Neural progenitor cell (in vitro differentiated cells): ENCODE data around the gene PKP2. TPM values are rescaled to one million over a fixed set of nuclear protein-coding genes. Genes with fewer than 3 reads are reported as not detected.

ENCODE experiments used
- DNase-seq: peaks from one replicate; pipeline ENCODE4 v3.0.0-alpha.2; 2016; ENCODE audit warnings: low spot score
- H2AFZ ChIP-seq: fragments of 200-600 bp; sonication (generic); replicated peaks from 2 replicates; pipeline ENCODE4 v1.6.1; 2016; ENCODE audit warnings: antibody characterized with exemption
- H3F3A ChIP-seq: fragments of 200-600 bp; sonication (generic); 2 replicates; pipeline ENCODE4 v1.6.1; 2016; ENCODE audit warnings: antibody characterized with exemption, low read depth
- H3K27ac ChIP-seq: fragments of 200-600 bp; sonication (generic); 2 replicates; pipeline ENCODE4 v1.5.1; 2016; ENCODE audit warnings: mild to moderate bottlenecking
- H3K27me3 ChIP-seq: fragments of 200-600 bp; sonication (generic); 2 replicates; pipeline ENCODE4 v1.6.1; 2016; ENCODE audit warnings: mild to moderate bottlenecking, moderate library complexity
- H3K36me3 ChIP-seq: fragments of 200-600 bp; sonication (generic); 2 replicates; pipeline ENCODE4 v1.5.1; 2016
- H3K4me1 ChIP-seq: fragments of 200-600 bp; sonication (generic); 2 replicates; pipeline ENCODE4 v1.6.1; 2016; ENCODE audit warnings: mixed run types
- H3K4me2 ChIP-seq: fragments of 200-600 bp; sonication (generic); 2 replicates; pipeline ENCODE4 v1.6.1; 2016
- H3K4me3 ChIP-seq: fragments of 200-600 bp; sonication (generic); 2 replicates; pipeline ENCODE4 v1.5.1; 2016
- H3K79me2 ChIP-seq: fragments of 200-600 bp; sonication (generic); 2 replicates; pipeline ENCODE4 v1.6.1; 2016; ENCODE audit warnings: low read depth
- H3K9ac ChIP-seq: fragments of 200-600 bp; sonication (generic); 2 replicates; pipeline ENCODE4 v1.6.1; 2016
- H3K9me3 ChIP-seq: fragments of 200-600 bp; sonication (generic); 2 replicates; pipeline ENCODE4 v1.5.1; 2016; ENCODE audit warnings: low read depth
- H4K20me1 ChIP-seq: fragments of 200-600 bp; sonication (generic); 2 replicates; pipeline ENCODE4 v1.6.1; 2016; ENCODE audit warnings: low read depth
- H3K27ac Mint-ChIP-seq: 3 replicates; pipeline ENCODE4 v1.8.0; 2021; ENCODE audit warnings: mixed read lengths
- H3K27me3 Mint-ChIP-seq: 2 replicates; pipeline ENCODE4 v1.8.0; 2022; ENCODE audit warnings: low read depth, mild to moderate bottlenecking, inconsistent platforms, moderate library complexity, mixed read lengths; ENCODE audit not compliant: insufficient read depth
- H3K36me3 Mint-ChIP-seq: 3 replicates; pipeline ENCODE4 v1.8.0; 2021; ENCODE audit warnings: mixed read lengths
- H3K4me1 Mint-ChIP-seq: 3 replicates; pipeline ENCODE4 v1.8.0; 2021; ENCODE audit warnings: mixed read lengths
- H3K4me3 Mint-ChIP-seq: 3 replicates; pipeline ENCODE4 v1.8.0; 2021; ENCODE audit warnings: mild to moderate bottlenecking, moderate library complexity, mixed read lengths
- H3K9me3 Mint-ChIP-seq: 3 replicates; pipeline ENCODE4 v1.8.0; 2020; ENCODE audit warnings: mixed read lengths
- CTCF ChIP-seq: fragments of 200-600 bp; sonication (generic); IDR thresholded peaks from 2 replicates; pipeline ENCODE4 v1.5.1; 2017; ENCODE audit warnings: antibody characterized with exemption, mild to moderate bottlenecking
- EZH2 ChIP-seq: fragments of 200-600 bp; sonication (generic); IDR thresholded peaks from 2 replicates; pipeline ENCODE4 v1.6.1; 2017; ENCODE audit warnings: antibody characterized with exemption, mild to moderate bottlenecking, moderate library complexity
- EZH2phosphoT487 ChIP-seq: fragments of 200-600 bp; sonication (generic); IDR thresholded peaks from 2 replicates; pipeline ENCODE4 v1.6.1; 2017; ENCODE audit warnings: antibody characterized with exemption
- total RNA-seq: library from RNA; depleted of rRNA; stranded (reverse); fragments of >200 nt; gene quantifications from 2 replicates; pipeline ENCODE4 v1.2.3, GENCODE V29; 2015; ENCODE audit warnings: low replicate concordance

PKP2 gene
- total RNA-seq, 1 donor from 2014 or later: 10.6 TPM

GRCh38 chr12:32773691-32774090, 122.9 kb downstream of the PKP2 start:
- H3K4me1 ChIP-seq: peaks cover 14% of the 10 kb centered on the region
- no peak overlapping the region for H3K27ac ChIP-seq
- H3K4me3 ChIP-seq: no peak overlapping the region
- DNase-seq: no peak
- peak overlapping the region; percentile 12 for H2AFZ ChIP-seq
- Mint-ChIP-seq H3K36me3 (no peaks in the 10 kb centered on the region), H3K27me3 (peaks cover 3% of the 10 kb centered on the region), H3K9me3 (no peaks in the 10 kb centered on the region), H3K27ac (no peak overlapping the region), H3K4me1 (peaks cover 22% of the 10 kb centered on the region), H3K4me3 (no peak overlapping the region)
- no peaks in the 10 kb centered on the region for H3F3A ChIP-seq
- no peak overlapping the region for H3K4me2 ChIP-seq
- H3K9ac ChIP-seq: no peak overlapping the region
- H3K27me3 ChIP-seq: no peaks in the 10 kb centered on the region
- no peaks in the 10 kb centered on the region for H4K20me1 ChIP-seq
- TF ChIP-seq EZH2 (no peak), EZH2phosphoT487 (no peak), CTCF (no peak)
- no peaks in the 10 kb centered on the region for H3K9me3 ChIP-seq
- no peaks in the 10 kb centered on the region for H3K79me2 ChIP-seq
- H3K36me3 ChIP-seq: no peaks in the 10 kb centered on the region

- Mint-ChIP-seq H3K9me3 (no peaks in the 10 kb centered on the region), H3K27ac (no peak overlapping the region), H3K4me1 (peaks cover 17% of the 10 kb centered on the region), H3K4me3 (no peak overlapping the region), H3K36me3 (no peaks in the 10 kb centered on the region), H3K27me3 (no peaks in the 10 kb centered on the region)
- H3K27me3 ChIP-seq: no peaks in the 10 kb centered on the region
- no peak overlapping the region for H3K4me2 ChIP-seq
- H3F3A ChIP-seq: no peaks in the 10 kb centered on the region
- no peaks in the 10 kb centered on the region for H3K79me2 ChIP-seq
- H4K20me1 ChIP-seq: no peaks in the 10 kb centered on the region
- TF ChIP-seq EZH2phosphoT487: no peak
- TF ChIP-seq EZH2: no peak
- no peak for TF ChIP-seq CTCF
- no peak overlapping the region for H3K4me3 ChIP-seq
- H3K9me3 ChIP-seq: no peaks in the 10 kb centered on the region
- H3K36me3 ChIP-seq: no peaks in the 10 kb centered on the region
- peaks cover 14% of the 10 kb centered on the region for H3K4me1 ChIP-seq
- no peak overlapping the region for H3K9ac ChIP-seq
- H2AFZ ChIP-seq: no peak overlapping the region
- no peak for DNase-seq
- H3K27ac ChIP-seq: no peak overlapping the region
These were observed 126.4 kb downstream of the PKP2 start for GRCh38 chr12:32770141-32770540.

DNA sequence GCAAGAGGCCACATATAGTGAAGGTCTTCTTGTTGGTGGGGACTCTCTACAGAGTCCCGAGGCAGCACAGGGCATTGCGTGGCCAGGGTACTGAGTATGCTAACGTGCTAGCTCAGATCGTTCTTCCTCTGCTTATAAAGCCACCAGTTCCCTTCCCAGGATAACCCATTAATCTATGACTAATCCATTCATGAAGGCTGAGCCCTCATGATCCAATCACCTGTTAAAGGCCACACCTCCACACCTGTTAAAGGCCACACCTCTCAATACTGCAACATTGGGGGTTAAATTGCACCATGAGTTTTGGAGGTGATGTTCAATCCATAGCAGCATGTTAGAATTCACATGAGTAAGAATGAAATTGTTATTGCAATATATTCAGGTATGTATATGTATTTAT, 128.1 kb downstream of the PKP2 start:
- Histone ChIP-seq H3K79me2 (no peaks in the 10 kb centered on the region), H3K4me1 (peaks cover 14% of the 10 kb centered on the region), H3K4me3 (no peak overlapping the region), H2AFZ (no peak overlapping the region), H3K27me3 (no peaks in the 10 kb centered on the region), H3K36me3 (no peaks in the 10 kb centered on the region), H4K20me1 (no peaks in the 10 kb centered on the region), H3K9me3 (no peaks in the 10 kb centered on the region), H3F3A (no peaks in the 10 kb centered on the region), H3K27ac (no peak overlapping the region), H3K9ac (no peak overlapping the region), H3K4me2 (no peak overlapping the region)
- Mint-ChIP-seq H3K4me1 (peaks cover 17% of the 10 kb centered on the region), H3K36me3 (no peaks in the 10 kb centered on the region), H3K27me3 (no peaks in the 10 kb centered on the region), H3K9me3 (no peaks in the 10 kb centered on the region), H3K27ac (no peak overlapping the region), H3K4me3 (no peak overlapping the region)
- no peak for DNase-seq
- TF ChIP-seq EZH2 (no peak), EZH2phosphoT487 (no peak), CTCF (no peak)
